ENCODE data around the gene HHIPL2.

DNA sequence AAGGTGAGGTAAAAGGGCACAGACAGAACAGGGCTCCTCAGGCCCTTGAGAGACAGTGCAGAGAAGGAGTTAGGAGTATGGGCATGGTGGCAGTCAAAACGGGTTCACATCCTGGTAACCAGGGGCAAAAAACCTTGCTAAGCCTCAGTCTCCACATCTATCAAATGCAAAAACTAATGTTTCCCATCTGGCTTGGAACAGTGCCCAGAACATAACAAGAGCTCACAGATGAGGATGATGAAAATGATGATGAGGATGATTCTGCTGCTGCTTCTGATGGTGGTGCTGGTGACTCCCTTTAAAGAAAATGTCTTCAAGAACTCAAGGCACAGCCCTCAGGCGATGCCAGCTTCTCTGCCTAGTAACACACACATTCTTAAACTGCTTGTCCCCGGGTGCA lies 24.1 kb downstream of the HHIPL2 start:
- no peak for TF ChIP-seq EZH2 (IDR thresholded peaks at IDR 0.05)
- TF ChIP-seq, protein P1, sequence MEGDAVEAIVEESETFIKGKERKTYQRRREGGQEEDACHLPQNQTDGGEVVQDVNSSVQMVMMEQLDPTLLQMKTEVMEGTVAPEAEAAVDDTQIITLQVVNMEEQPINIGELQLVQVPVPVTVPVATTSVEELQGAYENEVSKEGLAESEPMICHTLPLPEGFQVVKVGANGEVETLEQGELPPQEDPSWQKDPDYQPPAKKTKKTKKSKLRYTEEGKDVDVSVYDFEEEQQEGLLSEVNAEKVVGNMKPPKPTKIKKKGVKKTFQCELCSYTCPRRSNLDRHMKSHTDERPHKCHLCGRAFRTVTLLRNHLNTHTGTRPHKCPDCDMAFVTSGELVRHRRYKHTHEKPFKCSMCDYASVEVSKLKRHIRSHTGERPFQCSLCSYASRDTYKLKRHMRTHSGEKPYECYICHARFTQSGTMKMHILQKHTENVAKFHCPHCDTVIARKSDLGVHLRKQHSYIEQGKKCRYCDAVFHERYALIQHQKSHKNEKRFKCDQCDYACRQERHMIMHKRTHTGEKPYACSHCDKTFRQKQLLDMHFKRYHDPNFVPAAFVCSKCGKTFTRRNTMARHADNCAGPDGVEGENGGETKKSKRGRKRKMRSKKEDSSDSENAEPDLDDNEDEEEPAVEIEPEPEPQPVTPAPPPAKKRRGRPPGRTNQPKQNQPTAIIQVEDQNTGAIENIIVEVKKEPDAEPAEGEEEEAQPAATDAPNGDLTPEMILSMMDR (IDR thresholded peaks at IDR 0.05): no peak
- no peak for TF ChIP-seq EZH2phosphoT487 (IDR thresholded peaks at IDR 0.05)

All from neural progenitor cell (in vitro differentiated cells).